T-helper 1 cell treated with Interleukin-12 subunit alpha and Interleukin-12 subunit beta and Interleukin-4 antibody, amounts not matched to agents 30 μg/mL and 1 μg/mL, for 36 hours (primary cell): ENCODE results near the gene CD99L2.

Source experiments
- H3K27ac Mint-ChIP-seq: one replicate; pipeline ENCODE4 v1.8.0; 2021; ENCODE audit warnings: mild to moderate bottlenecking, mixed read lengths
- H3K27me3 Mint-ChIP-seq: one replicate; pipeline ENCODE4 v1.8.0; 2021; ENCODE audit warnings: low read depth, mixed read lengths
- H3K36me3 Mint-ChIP-seq: one replicate; pipeline ENCODE4 v1.8.0; 2021; ENCODE audit warnings: low read depth, mixed read lengths
- H3K4me1 Mint-ChIP-seq: one replicate; pipeline ENCODE4 v1.8.0; 2021; ENCODE audit warnings: low read depth, mixed read lengths
- H3K4me3 Mint-ChIP-seq: one replicate; pipeline ENCODE4 v1.8.0; 2021; ENCODE audit warnings: mild to moderate bottlenecking, moderate library complexity, mixed read lengths
- H3K9me3 Mint-ChIP-seq: one replicate; pipeline ENCODE4 v1.8.0; 2021; ENCODE audit warnings: mixed read lengths

CD99L2 gene

GRCh38 chrX:150773634-150774033 is 124.8 kb downstream of the CD99L2 start:
- Mint-ChIP-seq H3K27ac (no peak overlapping the region), H3K4me3 (no peak overlapping the region), H3K4me1 (no peaks in the 10 kb centered on the region), H3K9me3 (no peaks in the 10 kb centered on the region), H3K27me3 (no peaks in the 10 kb centered on the region), H3K36me3 (no peaks in the 10 kb centered on the region)

GRCh38 chrX:150773117-150773516 is 125.4 kb downstream of the CD99L2 start:
- Mint-ChIP-seq H3K4me1 (no peaks in the 10 kb centered on the region), H3K36me3 (no peaks in the 10 kb centered on the region), H3K9me3 (no peaks in the 10 kb centered on the region), H3K27ac (no peak overlapping the region), H3K27me3 (no peaks in the 10 kb centered on the region), H3K4me3 (no peak overlapping the region)

- H3K27ac Mint-ChIP-seq = no peak overlapping the region
- no peaks in the 10 kb centered on the region for H3K9me3 Mint-ChIP-seq
- no peak overlapping the region for H3K4me3 Mint-ChIP-seq
- H3K36me3 Mint-ChIP-seq = no peaks in the 10 kb centered on the region
- H3K27me3 Mint-ChIP-seq = no peaks in the 10 kb centered on the region
- H3K4me1 Mint-ChIP-seq = no peaks in the 10 kb centered on the region
Observed at GRCh38 chrX:150772150-150772970, 126.1 kb downstream of the CD99L2 start.

GRCh38 chrX:150771116-150771515 is 127.4 kb downstream of the CD99L2 start:
- Mint-ChIP-seq H3K27me3 (no peaks in the 10 kb centered on the region), H3K9me3 (no peaks in the 10 kb centered on the region), H3K4me3 (no peak overlapping the region), H3K36me3 (no peaks in the 10 kb centered on the region), H3K27ac (no peak overlapping the region), H3K4me1 (no peaks in the 10 kb centered on the region)

- no peaks in the 10 kb centered on the region for H3K27me3 Mint-ChIP-seq
- H3K4me1 Mint-ChIP-seq = no peaks in the 10 kb centered on the region
- no peak overlapping the region for H3K4me3 Mint-ChIP-seq
- no peaks in the 10 kb centered on the region for H3K9me3 Mint-ChIP-seq
- no peaks in the 10 kb centered on the region for H3K36me3 Mint-ChIP-seq
- no peak overlapping the region for H3K27ac Mint-ChIP-seq
Observed at GRCh38 chrX:150770623-150771022, 127.8 kb downstream of the CD99L2 start.

GRCh38 chrX:150769408-150769807 is 129.1 kb downstream of the CD99L2 start:
- Mint-ChIP-seq H3K9me3 (no peaks in the 10 kb centered on the region), H3K27me3 (no peaks in the 10 kb centered on the region), H3K4me3 (no peak overlapping the region), H3K36me3 (peaks cover 4% of the 10 kb centered on the region), H3K27ac (no peak overlapping the region), H3K4me1 (no peaks in the 10 kb centered on the region)

GRCh38 chrX:150768580-150769190 is 129.8 kb downstream of the CD99L2 start:
- no peak overlapping the region for H3K27ac Mint-ChIP-seq
- H3K4me1 Mint-ChIP-seq = no peaks in the 10 kb centered on the region
- H3K4me3 Mint-ChIP-seq = no peak overlapping the region
- no peaks in the 10 kb centered on the region for H3K27me3 Mint-ChIP-seq
- H3K9me3 Mint-ChIP-seq = no peaks in the 10 kb centered on the region
- peaks cover 4% of the 10 kb centered on the region for H3K36me3 Mint-ChIP-seq

- no peaks in the 10 kb centered on the region for H3K9me3 Mint-ChIP-seq
- H3K27ac Mint-ChIP-seq = no peak overlapping the region
Observed at GRCh38 chrX:150768132-150768485, 130.4 kb downstream of the CD99L2 start.

GRCh38 chrX:150767475-150768131 is 130.9 kb downstream of the CD99L2 start:
- no peaks in the 10 kb centered on the region for H3K4me1 Mint-ChIP-seq
- no peak overlapping the region for H3K27ac Mint-ChIP-seq
- H3K9me3 Mint-ChIP-seq = no peaks in the 10 kb centered on the region
- no peaks in the 10 kb centered on the region for H3K27me3 Mint-ChIP-seq
- H3K4me3 Mint-ChIP-seq = no peak overlapping the region
- peaks cover 5% of the 10 kb centered on the region for H3K36me3 Mint-ChIP-seq

More at GRCh38 chrX:150768132-150768485, 130.4 kb downstream of the CD99L2 start:
- Mint-ChIP-seq H3K36me3 (peaks cover 4% of the 10 kb centered on the region), H3K4me3 (no peak overlapping the region), H3K27me3 (no peaks in the 10 kb centered on the region), H3K4me1 (no peaks in the 10 kb centered on the region)

GRCh38 chrX:150767045-150767395 is 131.4 kb downstream of the CD99L2 start:
- Mint-ChIP-seq H3K9me3 (no peaks in the 10 kb centered on the region), H3K36me3 (peaks cover 7% of the 10 kb centered on the region), H3K27ac (no peak overlapping the region), H3K4me1 (no peaks in the 10 kb centered on the region), H3K4me3 (no peak overlapping the region), H3K27me3 (no peaks in the 10 kb centered on the region)

- H3K27me3 Mint-ChIP-seq = no peaks in the 10 kb centered on the region
- H3K36me3 Mint-ChIP-seq = peaks cover 7% of the 10 kb centered on the region
- no peaks in the 10 kb centered on the region for H3K4me1 Mint-ChIP-seq
- no peak overlapping the region for H3K4me3 Mint-ChIP-seq
- H3K9me3 Mint-ChIP-seq = no peaks in the 10 kb centered on the region
- no peak overlapping the region for H3K27ac Mint-ChIP-seq
Observed at GRCh38 chrX:150766351-150767044, 132.0 kb downstream of the CD99L2 start.

GRCh38 chrX:150765782-150766350 is 132.6 kb downstream of the CD99L2 start:
- Mint-ChIP-seq H3K4me1 (no peaks in the 10 kb centered on the region), H3K4me3 (no peak overlapping the region), H3K27ac (no peak overlapping the region), H3K27me3 (no peaks in the 10 kb centered on the region), H3K9me3 (no peaks in the 10 kb centered on the region), H3K36me3 (peaks cover 7% of the 10 kb centered on the region)

GRCh38 chrX:150765237-150765636 is 133.2 kb downstream of the CD99L2 start:
- Mint-ChIP-seq H3K9me3 (no peaks in the 10 kb centered on the region), H3K27ac (no peak overlapping the region), H3K4me3 (no peak overlapping the region), H3K27me3 (no peaks in the 10 kb centered on the region), H3K4me1 (no peaks in the 10 kb centered on the region), H3K36me3 (peaks cover 7% of the 10 kb centered on the region)

- Mint-ChIP-seq H3K4me1 (no peaks in the 10 kb centered on the region), H3K27me3 (no peaks in the 10 kb centered on the region), H3K4me3 (no peak overlapping the region), H3K9me3 (no peaks in the 10 kb centered on the region), H3K27ac (no peak overlapping the region), H3K36me3 (peaks cover 11% of the 10 kb centered on the region)
Observed at GRCh38 chrX:150763810-150764209, 134.7 kb downstream of the CD99L2 start.
